GDM1 (cell line): ENCODE data around the gene RPL9.
"Not testable (repeated sequence)": the region's sequence is repeated elsewhere in the genome, so short reads cannot be mapped to it uniquely, and the experiment has no call there.

Experiments
- DNase-seq: peaks from one replicate; lab custom pipeline; 2025; lab: John Stamatoyannopoulos, UW

RPL9 gene

DNA sequence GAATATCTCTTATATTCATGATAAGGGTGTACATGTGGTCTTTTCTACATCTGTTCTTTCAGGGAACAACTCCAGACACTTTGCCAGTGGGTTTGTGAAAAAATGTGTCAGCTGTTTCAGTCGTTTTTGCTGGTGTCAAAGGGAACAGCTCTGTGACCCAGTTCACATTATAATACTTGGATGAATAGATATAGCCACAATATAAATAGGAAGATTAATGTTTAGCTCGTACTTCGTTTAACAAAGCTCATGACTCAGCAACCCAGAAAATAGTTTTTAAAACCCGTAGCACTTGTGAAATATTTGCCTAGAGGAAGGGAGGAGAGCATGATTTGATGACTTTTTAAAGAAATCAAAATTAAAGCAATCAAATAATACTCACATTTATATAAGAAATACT is 8.0 kb upstream of the RPL9 start:
- no peak for DNase-seq

- DNase-seq, result no peak
Measured at GRCh38 chr4:39464886-39465501, 6.3 kb upstream of the RPL9 start.

GRCh38 chr4:39458161-39458504 is 589 bp downstream of the RPL9 start:
- not testable (repeated sequence) for DNase-seq

DNA sequence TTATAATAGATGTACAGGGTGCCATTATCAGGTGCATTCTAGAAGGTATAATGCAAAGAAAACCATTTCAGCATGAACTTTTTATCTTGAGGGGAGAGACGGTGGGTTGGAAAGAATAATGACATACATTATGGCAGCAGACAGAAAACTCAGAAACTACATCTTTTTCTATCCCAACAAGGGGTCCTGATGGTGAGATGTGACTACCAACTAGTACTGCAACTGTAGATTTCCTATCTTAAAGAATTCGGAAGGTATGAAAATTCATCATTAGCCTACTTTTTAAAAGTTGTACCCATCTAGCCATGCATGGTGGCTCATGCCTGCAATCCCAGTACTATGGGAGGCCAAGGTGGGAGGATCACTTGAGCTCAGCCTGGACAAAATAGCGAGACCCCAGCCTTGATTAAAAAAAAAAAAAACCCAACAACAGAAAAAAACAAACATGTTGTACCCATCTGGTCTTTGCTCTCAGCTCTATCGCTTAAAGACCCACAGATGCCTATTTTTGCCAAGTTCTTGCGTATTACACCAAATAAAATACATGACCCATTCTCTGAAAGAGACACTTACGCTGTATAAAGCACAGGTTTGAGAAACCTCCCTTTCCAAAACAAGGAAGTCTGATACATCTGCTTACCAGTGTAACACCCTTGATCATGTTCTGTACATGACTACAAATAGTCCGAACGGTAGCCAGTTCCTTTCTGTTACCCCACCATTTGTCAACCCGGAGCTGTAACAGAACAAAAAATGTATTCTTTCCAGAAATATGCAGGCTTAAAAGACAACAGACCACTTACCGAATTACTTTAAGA is 1.6 kb downstream of the RPL9 start:
- no peak for DNase-seq

DNA sequence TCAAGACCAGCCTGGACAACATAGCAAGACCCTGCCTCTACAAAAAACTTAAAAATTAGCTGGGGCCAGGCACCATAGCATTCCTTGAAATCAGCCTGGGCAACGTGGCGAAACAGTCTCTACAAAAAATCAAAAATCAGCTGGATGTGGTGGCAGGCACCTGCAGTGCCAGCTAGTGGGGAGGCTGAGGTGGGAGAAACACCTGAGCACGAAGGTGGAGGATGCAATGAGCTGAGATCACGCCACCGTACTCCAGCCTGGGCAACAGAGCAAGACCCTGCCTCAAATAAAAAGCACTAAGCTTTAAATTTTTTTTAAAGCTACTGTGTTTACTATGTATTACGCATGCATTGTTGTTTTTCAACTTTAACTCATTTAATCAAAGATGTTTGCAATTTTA is 3.2 kb downstream of the RPL9 start:
- no peak for DNase-seq

DNA sequence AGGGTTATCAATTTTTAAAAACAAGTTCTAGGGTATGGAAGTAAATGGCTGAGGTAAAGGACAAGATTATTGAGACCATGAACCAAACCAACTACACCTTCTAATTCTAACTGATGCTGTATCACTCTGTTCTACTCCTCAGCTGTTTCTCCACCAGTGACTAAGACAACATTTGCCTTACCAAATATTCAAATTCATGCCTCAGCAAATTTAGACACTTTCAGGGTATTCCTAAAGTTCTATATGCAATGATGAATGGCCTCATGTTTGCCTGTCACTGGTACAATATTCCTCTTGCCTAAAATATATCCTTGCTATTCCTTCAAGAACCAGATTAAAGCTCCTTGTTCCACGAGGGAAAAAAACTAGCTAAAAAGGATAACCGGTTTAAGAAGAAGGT is 5.0 kb downstream of the RPL9 start:
- no peak for DNase-seq

DNA sequence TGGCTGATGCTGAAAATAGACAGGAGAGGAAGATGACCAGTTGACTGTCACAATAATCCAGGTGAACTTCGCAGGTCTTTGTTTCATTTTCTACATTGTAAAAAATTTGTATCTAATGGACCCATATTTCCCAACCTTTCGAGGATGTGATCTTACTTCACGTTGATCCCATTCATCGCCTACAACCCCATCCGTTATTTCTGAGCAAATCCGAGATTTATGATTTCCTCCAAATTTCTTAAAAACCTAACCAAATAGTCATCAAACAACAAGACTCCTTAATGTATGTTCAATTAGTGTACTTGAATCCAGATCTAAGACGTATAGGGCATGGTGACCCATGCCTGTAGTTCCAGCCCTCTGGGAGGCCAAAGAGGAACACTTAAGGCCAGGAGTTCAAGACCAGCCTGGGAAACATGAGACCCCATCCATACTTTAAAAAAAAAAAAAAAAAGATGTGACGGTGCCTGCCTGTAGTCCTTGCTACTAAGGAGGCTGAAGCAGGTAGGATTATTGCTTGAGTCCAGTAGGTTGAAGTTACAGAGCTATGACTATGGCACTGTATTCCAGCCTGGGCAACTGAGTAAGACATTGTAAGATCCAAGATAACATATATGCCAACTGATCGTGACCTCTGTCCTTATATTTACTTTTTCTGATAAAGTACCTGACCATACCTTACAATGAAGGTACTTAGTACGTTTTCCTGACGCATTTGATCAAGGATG is 5.7 kb downstream of the RPL9 start:
- DNase-seq, result no peak

GRCh38 chr4:39452153-39452859 is 6.4 kb downstream of the RPL9 start:
- DNase-seq, result no peak

GRCh38 chr4:39451423-39452023 is 7.2 kb downstream of the RPL9 start:
- no peak for DNase-seq

DNA sequence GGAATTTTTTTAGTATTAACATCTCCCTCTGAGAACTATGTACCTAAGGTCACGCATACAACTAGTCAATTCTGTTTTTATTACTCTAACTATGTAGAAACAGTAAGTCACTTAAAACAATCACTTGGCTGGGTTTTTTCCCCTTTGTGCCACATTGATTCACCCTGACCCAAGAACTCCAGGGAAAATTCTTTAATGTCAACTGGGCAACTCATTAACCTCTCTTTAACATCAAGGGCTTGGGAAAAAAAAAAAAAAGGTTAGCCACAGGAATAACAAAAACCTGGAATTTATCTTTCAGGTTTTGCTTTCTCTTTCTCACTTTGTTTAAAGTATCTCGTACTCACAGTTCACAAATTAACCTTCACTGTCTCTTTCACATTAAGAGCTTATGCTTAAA is 8.1 kb downstream of the RPL9 start:
- no peak for DNase-seq

GRCh38 chr4:39446842-39447573 is 11.7 kb downstream of the RPL9 start:
- DNase-seq, result no peak

- no peak for DNase-seq
Measured at GRCh38 chr4:39446483-39446841, 12.3 kb downstream of the RPL9 start.

GRCh38 chr4:39442998-39443397 is 15.7 kb downstream of the RPL9 start:
- no peak for DNase-seq

DNA sequence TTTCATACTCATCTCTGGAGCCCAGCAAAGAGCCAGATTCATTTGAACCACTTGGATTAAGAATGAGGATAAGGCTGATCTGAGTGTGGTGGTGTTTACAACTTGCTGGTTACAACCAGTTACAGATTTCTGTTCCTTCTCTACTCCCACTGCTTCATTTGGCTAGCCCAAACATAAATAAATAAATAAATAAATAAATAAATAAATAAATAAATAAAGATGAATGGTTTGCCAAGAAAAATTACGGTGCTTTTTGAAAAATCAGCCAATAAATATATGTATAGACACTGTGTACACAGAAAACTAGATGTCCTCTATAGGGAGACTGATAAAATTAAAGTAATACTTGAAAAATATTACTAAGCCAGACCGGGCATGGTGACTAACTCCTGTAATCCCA is 17.1 kb downstream of the RPL9 start:
- no peak for DNase-seq

GRCh38 chr4:39435659-39436563 is 22.8 kb downstream of the RPL9 start:
- no peak for DNase-seq

DNA sequence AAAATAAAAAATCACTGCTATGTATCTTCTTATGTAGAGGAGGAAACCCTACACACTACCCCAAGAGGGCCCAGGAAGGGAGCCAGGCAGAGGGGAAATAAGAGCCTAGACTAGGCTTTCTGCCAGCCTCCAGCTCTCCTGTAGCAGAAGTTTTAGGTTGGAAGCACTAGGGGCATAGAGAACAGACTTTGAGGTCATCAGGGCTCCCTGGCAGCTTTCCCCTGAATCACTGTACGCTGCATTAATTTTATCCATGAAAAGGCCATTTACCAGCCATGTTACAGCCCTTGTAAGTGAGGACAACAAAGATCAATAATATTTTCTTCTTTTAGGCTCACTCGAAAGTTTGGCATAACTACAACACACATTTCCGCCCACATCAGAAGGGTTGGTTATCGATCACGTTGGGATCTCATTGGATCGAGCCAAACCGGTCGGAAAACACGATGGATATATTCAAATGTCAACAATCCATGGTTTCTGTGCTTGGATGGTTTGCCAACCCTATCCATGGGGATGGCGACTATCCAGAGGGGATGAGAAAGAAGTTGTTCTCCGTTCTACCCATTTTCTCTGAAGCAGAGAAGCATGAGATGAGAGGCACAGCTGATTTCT is 24.7 kb downstream of the RPL9 start:
- no peak for DNase-seq

GRCh38 chr4:39429476-39430334 is 29.0 kb downstream of the RPL9 start:
- no peak for DNase-seq

GRCh38 chr4:39427520-39428114 is 31.1 kb downstream of the RPL9 start:
- no peak for DNase-seq

DNA sequence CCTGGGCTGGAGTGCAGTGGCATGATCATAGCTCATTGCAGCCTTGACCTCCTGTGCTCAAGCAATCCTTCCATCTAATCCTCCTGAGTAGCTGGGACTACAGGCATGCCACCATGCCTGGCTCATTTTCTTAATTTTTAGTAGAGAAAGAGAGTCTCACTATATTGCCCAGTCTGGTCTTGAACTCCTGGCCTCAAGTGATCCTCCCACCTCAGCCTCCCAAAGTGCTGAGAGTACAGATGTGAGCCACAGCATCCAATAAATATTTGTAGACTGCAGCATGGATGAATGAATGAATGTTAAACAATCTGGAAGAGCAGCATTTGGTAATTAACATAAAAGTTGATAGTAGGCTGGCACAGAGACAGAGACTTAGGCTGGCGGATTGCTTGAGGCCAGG is 32.0 kb downstream of the RPL9 start:
- DNase-seq, result no peak
